GM18511 (cell line): ENCODE data around the gene RAVER1.

ENCODE experiments used
- ATAC-seq: cut with Tn5 transposase; IDR thresholded peaks from one replicate; pipeline ENCODE4 v1.9.1; 2021; ENCODE audit warnings: mild to moderate bottlenecking, moderate library complexity; ENCODE audit not compliant: unreplicated experiment

RAVER1 gene

DNA sequence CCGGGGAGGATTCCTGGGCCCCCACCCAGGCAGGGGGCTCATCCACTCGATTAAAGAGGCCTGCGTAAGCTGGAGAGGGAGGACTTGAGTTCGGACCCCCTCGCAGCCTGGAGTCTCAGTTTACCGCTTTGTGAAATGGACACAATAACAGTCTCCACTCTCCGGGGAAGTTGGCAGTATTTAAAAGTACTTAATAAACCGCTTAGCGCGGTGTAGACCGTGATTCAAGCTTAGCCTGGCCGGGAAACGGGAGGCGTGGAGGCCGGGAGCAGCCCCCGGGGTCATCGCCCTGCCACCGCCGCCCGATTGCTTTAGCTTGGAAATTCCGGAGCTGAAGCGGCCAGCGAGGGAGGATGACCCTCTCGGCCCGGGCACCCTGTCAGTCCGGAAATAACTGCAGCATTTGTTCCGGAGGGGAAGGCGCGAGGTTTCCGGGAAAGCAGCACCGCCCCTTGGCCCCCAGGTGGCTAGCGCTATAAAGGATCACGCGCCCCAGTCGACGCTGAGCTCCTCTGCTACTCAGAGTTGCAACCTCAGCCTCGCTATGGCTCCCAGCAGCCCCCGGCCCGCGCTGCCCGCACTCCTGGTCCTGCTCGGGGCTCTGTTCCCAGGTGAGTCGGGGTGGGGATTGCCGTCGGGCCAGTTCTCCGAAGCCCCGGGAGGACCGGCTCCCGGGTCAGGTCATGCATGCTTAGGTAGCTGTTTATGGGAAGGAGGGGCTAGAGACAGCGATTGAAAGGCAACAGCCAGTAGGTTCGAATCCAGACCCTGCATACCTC lies 62.5 kb downstream of the RAVER1 start, which contains the start of gene ICAM1:
Gene ICAM1, plus strand, starts transcription at position 505 of the 779 bp plus-strand sequence. Its CDS starts 40 bp downstream, at position 545.
- peak; percentile 68 for ATAC-seq

DNA sequence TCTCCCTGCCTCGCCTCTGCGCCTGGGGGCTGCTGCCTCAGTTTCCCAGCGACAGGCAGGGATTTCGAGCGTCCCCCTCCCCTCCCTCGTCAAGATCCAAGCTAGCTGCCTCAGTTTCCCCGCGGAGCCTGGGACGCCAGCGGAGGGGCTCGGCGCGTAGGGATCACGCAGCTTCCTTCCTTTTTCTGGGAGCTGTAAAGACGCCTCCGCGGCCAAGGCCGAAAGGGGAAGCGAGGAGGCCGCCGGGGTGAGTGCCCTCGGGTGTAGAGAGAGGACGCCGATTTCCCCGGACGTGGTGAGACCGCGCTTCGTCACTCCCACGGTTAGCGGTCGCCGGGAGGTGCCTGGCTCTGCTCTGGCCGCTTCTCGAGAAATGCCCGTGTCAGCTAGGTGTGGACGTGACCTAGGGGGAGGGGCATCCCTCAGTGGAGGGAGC lies 63.1 kb downstream of the RAVER1 start:
- peak; percentile 42 for ATAC-seq

DNA sequence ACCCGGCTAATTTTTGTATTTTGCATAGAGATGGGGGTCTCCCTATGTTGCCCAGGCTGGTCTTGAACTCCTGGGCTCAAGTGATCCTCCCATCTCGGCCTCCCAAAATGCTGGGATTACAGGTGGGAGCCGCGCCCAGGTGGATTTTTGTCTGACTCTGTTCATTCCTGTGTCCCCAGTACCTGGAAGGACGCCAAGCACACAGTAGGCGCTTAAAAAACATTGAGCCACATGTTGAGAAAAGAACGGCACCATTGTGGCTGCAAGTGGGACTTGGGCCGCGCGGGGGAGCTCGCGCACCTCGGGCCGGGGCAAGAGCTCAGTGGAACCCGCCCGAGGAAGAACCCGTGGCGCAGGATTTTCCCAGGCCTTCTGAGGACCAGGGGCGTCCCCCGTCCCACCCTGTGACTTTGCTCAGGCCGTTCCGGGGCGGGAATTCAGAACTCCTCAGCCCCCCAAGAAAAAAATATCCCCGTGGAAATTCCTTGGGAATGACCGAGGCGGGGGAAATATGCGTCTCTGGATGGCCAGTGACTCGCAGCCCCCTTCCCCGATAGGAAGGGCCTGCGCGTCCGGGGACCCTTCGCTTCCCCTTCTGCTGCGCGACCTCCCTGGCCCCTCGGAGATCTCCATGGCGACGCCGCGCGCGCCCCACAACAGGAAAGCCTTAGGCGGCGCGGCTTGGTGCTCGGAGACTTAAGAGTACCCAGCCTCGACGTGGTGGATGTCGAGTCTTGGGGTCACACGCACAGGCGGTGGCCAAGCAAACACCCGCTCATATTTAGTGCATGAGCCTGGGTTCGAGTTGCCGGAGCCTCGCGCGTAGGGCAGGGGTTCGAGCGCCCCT lies 63.8 kb downstream of the RAVER1 start:
- no peak for ATAC-seq

DNA sequence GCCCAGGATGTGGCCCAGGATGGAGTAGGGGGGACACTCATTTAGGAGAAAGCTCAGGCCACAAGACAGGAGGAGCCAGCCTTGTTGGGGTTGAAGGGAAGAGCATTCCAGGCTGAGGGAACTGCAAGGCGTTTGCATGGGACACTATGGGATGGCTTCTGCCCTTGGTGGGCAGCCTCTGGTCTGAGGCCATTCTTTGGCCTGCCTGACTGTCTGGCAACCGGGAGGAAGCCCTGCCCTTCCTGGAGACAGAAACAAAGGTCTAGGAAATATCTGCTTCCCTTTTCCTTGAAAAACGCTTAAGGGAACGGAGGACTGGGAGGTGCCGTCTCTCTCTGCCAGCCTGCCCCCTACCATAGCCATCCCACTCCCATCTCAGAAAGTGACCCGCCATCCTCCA lies 65.3 kb downstream of the RAVER1 start:
- ATAC-seq = no peak

DNA sequence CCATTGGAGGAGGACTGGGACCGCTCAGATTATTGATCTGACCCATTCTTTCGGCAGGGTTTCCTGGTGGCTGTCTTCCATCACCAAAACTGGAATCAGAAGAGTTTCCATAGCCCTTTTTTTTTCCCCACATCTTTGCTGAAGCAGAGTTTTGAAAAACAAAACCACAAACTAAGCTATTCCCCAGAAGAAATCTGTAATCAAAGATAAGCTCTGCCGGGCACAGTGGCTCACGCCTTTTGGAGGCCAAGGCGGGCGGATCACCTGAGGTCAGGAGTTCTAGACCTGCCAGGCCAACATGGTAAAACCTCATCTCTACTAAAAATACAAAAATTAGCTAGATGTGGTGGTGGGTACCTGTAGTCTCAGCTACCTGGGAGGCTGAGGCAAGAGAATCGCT lies 66.6 kb downstream of the RAVER1 start:
- no peak for ATAC-seq
